Body of pancreas (tissue), 4 donors: ENCODE results near the gene RUBCN. TPM values are rescaled to one million over a fixed set of nuclear protein-coding genes. Genes with fewer than 3 reads are reported as not detected.

ENCODE experiments used
- ATAC-seq: fragments of 150-250 bp; one replicate; pipeline ENCODE4 v1.9.1; 2016
- DNase-seq, 4 donors: peaks; one replicate each; pipeline ENCODE4 v3.0.0-alpha.2; 2019
- H3K27ac ChIP-seq, 4 donors: fragments of 200-600 bp; sonication (generic); 1 replicate in 3 of 4; 2 replicates in 1 of 4; pipeline versions ENCODE4 v1.5.1 to v1.6.1; 2016 to 2019; ENCODE audit warnings: mild to moderate bottlenecking in 1 of 4, mixed read lengths in 1 of 4, moderate library complexity in 1 of 4
- H3K27me3 ChIP-seq, 2 donors: fragments of 200-600 bp; sonication (generic); one replicate each; pipeline ENCODE4 v1.6.0; 2016; ENCODE audit warnings: mild to moderate bottlenecking in 1 of 2
- H3K36me3 ChIP-seq, 2 donors: fragments of 200-600 bp; sonication (generic); replicated peaks in 1 of 2; 2 replicates each; pipeline ENCODE4 v1.5.1; 2016; ENCODE audit warnings: low read depth in 2 of 2; ENCODE audit not compliant: insufficient read depth in 1 of 2
- H3K4me1 ChIP-seq: fragments of 200-600 bp; sonication (generic); one replicate; pipeline ENCODE4 v1.6.0; 2016
- H3K4me3 ChIP-seq, 2 donors: fragments of 200-600 bp; sonication (generic); 1 replicate in 1 of 2; 2 replicates in 1 of 2; pipeline ENCODE4 v1.5.1; 2016 to 2019
- H3K9me3 ChIP-seq, 3 donors: fragments of 200-600 bp; sonication (generic); 1 replicate in 2 of 3; 2 replicates in 1 of 3; pipeline ENCODE4 v1.5.1; 2016
- CTCF ChIP-seq, 7 experiments: fragments of 450-650 bp in 4 of 7; fragments of 200-600 bp in 3 of 7; sonication (generic) in 3 of 7; IDR thresholded peaks; one replicate each; pipeline ENCODE4 v1.5.1; 2016 to 2019; ENCODE audit warnings: antibody characterized with exemption in 7 of 7
- POLR2A ChIP-seq, 3 donors: fragments of 450-650 bp; IDR thresholded peaks; one replicate each; pipeline ENCODE4 v1.6.1; 2016; ENCODE audit warnings: antibody characterized with exemption in 3 of 3, mild to moderate bottlenecking in 2 of 3
- WGBS, 2 donors: methylation state at CpG; one replicate each; pipeline ENCODE4 v1.1.5; 2017; 5-methylcytosine and 5-hydroxymethylcytosine counted together
- intact Hi-C: fragments of 100-400 bp; cut with DNase I; formaldehyde crosslinking; loops from one replicate; pipeline ENCODE4 v1.15.1; 2023
- total RNA-seq, 2 donors: library from RNA; depleted of rRNA; stranded (reverse); fragments of >200 nt; gene quantifications; one replicate each; pipeline ENCODE4 v1.1.0, GENCODE V29; 2016

RUBCN gene
- total RNA-seq, 2 donors from 2014 or later = 23.1 to 33.0 TPM

- intact Hi-C loops = no loop called here
- Histone ChIP-seq H3K4me3 (peak overlapping the region; percentile 10 to 48), H3K27me3 (no peaks in the 10 kb centered on the region), H3K27ac (peak overlapping the region; percentile 88 to 94 (median 92)), H3K36me3 (no peaks in the 10 kb centered on the region), H3K9me3 (no peaks in the 10 kb centered on the region), H3K4me1 (peaks cover 39% of the 10 kb centered on the region)
- 13 to 15% methylated on average over 12 of the region's 12 CpGs for WGBS, 2 donors
- TF ChIP-seq POLR2A (IDR thresholded peaks at IDR 0.05) (no peak), CTCF (IDR thresholded peaks at IDR 0.05) (no peak)
- ATAC-seq (no peak), DNase-seq (no peak)
Observed at GRCh38 chr3:197748597-197749314, 12.1 kb upstream of the RUBCN start.

GRCh38 chr3:197746801-197747237 is 10.1 kb upstream of the RUBCN start:
- Histone ChIP-seq H3K9me3 (no peaks in the 10 kb centered on the region), H3K36me3 (no peaks in the 10 kb centered on the region), H3K27me3 (no peaks in the 10 kb centered on the region), H3K27ac (peak overlapping the region in 1 of 4 donors; percentile 23), H3K4me3 (no peak overlapping the region), H3K4me1 (peaks cover 27% of the 10 kb centered on the region)
- WGBS, 2 donors = 37 to 45% methylated on average over 4 of the region's 4 CpGs
- peak in 3 of 4 donors; percentile 16 to 39 (median 34) for DNase-seq
- ATAC-seq = no peak
- TF ChIP-seq CTCF (IDR thresholded peaks at IDR 0.05) = peak in 1 of 7 experiments; percentile 7
- TF ChIP-seq POLR2A (IDR thresholded peaks at IDR 0.05) = no peak
- intact Hi-C loops = no loop called here

- WGBS, 2 donors = 72 to 75% methylated on average over 3 of the region's 3 CpGs
Observed at GRCh38 chr3:197746209-197746608, 9.5 kb upstream of the RUBCN start.

GRCh38 chr3:197742787-197743186 is 6.1 kb upstream of the RUBCN start:
- ATAC-seq = no peak
- peaks cover 17% of the 10 kb centered on the region for H3K4me1 ChIP-seq
- DNase-seq = no peak
- no peak overlapping the region for H3K4me3 ChIP-seq
- intact Hi-C loops = no loop called here
- H3K9me3 ChIP-seq = no peaks in the 10 kb centered on the region
- TF ChIP-seq POLR2A (IDR thresholded peaks at IDR 0.05) = no peak
- TF ChIP-seq CTCF (IDR thresholded peaks at IDR 0.05) = no peak
- no peaks in the 10 kb centered on the region for H3K27me3 ChIP-seq
- no peak overlapping the region for H3K27ac ChIP-seq
- 92 to 98% methylated on average over 3 of the region's 3 CpGs for WGBS, 2 donors
- H3K36me3 ChIP-seq = no peaks in the 10 kb centered on the region

More at GRCh38 chr3:197746209-197746608, 9.5 kb upstream of the RUBCN start:
- no peaks in the 10 kb centered on the region for H3K27me3 ChIP-seq
- peaks cover 21% of the 10 kb centered on the region for H3K4me1 ChIP-seq
- H3K36me3 ChIP-seq = no peaks in the 10 kb centered on the region
- no peak overlapping the region for H3K27ac ChIP-seq
- TF ChIP-seq CTCF (IDR thresholded peaks at IDR 0.05) (no peak), POLR2A (IDR thresholded peaks at IDR 0.05) (no peak)
- DNase-seq = no peak
- ATAC-seq = no peak
- intact Hi-C loops = no loop called here
- H3K4me3 ChIP-seq = no peak overlapping the region
- H3K9me3 ChIP-seq = no peaks in the 10 kb centered on the region
